ENCODE results near the gene EFNA5.

DNA sequence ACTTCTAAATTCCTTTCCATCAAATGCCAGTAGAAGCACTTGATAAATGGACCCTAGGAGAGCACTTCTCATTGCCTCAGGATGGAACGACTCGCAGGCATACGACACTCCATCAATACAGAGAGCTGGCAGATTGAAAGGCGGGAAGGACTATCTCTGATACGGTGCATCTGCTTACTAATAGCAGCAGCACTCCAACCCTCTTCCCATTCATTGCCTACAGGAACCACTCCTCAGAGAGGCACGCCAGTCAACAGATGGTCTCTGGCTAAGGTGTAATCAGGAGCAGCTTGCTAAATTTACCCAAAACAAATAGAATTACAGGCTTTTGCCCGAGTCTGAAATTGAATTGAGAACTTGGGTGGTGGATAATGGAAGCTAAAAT is 168.1 kb downstream of the EFNA5 start:
- TF ChIP-seq, protein P1, sequence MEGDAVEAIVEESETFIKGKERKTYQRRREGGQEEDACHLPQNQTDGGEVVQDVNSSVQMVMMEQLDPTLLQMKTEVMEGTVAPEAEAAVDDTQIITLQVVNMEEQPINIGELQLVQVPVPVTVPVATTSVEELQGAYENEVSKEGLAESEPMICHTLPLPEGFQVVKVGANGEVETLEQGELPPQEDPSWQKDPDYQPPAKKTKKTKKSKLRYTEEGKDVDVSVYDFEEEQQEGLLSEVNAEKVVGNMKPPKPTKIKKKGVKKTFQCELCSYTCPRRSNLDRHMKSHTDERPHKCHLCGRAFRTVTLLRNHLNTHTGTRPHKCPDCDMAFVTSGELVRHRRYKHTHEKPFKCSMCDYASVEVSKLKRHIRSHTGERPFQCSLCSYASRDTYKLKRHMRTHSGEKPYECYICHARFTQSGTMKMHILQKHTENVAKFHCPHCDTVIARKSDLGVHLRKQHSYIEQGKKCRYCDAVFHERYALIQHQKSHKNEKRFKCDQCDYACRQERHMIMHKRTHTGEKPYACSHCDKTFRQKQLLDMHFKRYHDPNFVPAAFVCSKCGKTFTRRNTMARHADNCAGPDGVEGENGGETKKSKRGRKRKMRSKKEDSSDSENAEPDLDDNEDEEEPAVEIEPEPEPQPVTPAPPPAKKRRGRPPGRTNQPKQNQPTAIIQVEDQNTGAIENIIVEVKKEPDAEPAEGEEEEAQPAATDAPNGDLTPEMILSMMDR (IDR thresholded peaks at IDR 0.05; ENCODE audit: poor library complexity): no peak
- no peak for TF ChIP-seq EZH2phosphoT487 (IDR thresholded peaks at IDR 0.05; ENCODE audit: low read depth, severe bottlenecking, unreplicated experiment)
- no peak for TF ChIP-seq EZH2 (IDR thresholded peaks at IDR 0.05; ENCODE audit: borderline replicate concordance)
